Transverse colon (tissue), 4 donors: ENCODE measurements around the gene RUBCN. TPM values are rescaled to one million over a fixed set of nuclear protein-coding genes. Genes with fewer than 3 reads are reported as not detected.
"Not testable (repeated sequence)": the region's sequence is repeated elsewhere in the genome, so short reads cannot be mapped to it uniquely, and the experiment has no call there.

Source experiments
- DNase-seq: peaks from one replicate; pipeline ENCODE4 v3.0.0-alpha.2; 2019
- H3K27ac ChIP-seq, 4 donors: fragments of 200-600 bp; sonication (generic); 2 replicates each; pipeline ENCODE4 v1.5.1; 2016 to 2018; ENCODE audit warnings: inconsistent platforms in 4 of 4
- H3K27me3 ChIP-seq: fragments of 200-600 bp; sonication (generic); 2 replicates; pipeline ENCODE4 v1.5.1; 2017; ENCODE audit warnings: inconsistent platforms
- H3K36me3 ChIP-seq, 4 donors: fragments of 200-600 bp; sonication (generic); 2 replicates each; pipeline ENCODE4 v1.5.1; 2017 to 2019; ENCODE audit warnings: inconsistent platforms in 4 of 4
- H3K4me1 ChIP-seq, 4 donors: fragments of 200-600 bp; sonication (generic); 2 replicates each; pipeline ENCODE4 v1.5.1; 2017 to 2020; ENCODE audit warnings: inconsistent platforms in 4 of 4
- H3K4me3 ChIP-seq, 4 donors: fragments of 200-600 bp; sonication (generic); 1 replicate in 1 of 4; 2 replicates in 3 of 4; pipeline versions ENCODE4 v1.5.1 to v1.6.1; 2017 to 2019; ENCODE audit warnings: inconsistent platforms in 4 of 4
- H3K9me3 ChIP-seq, 2 donors: fragments of 200-600 bp; sonication (generic); 2 replicates each; pipeline ENCODE4 v1.5.1; 2017 to 2019; ENCODE audit warnings: inconsistent platforms in 2 of 2
- CTCF ChIP-seq, 5 experiments: fragments of 200-600 bp in 3 of 5; fragments of 450-650 bp in 2 of 5; sonication (generic) in 3 of 5; IDR thresholded peaks; 1 replicate in 2 of 5; 2 replicates in 3 of 5; pipeline ENCODE4 v1.5.1; 2016 to 2017; ENCODE audit warnings: antibody characterized with exemption in 5 of 5, inconsistent platforms in 3 of 5, mild to moderate bottlenecking in 2 of 5, moderate library complexity in 1 of 5
- EP300 ChIP-seq: sonication (generic); formaldehyde crosslinking; IDR thresholded peaks from one replicate; pipeline ENCODE4 v1.6.1; 2017; ENCODE audit warnings: antibody characterized with exemption, low read depth
- POLR2A ChIP-seq: fragments of 450-650 bp; IDR thresholded peaks from one replicate; pipeline ENCODE4 v1.6.1; 2016; ENCODE audit warnings: antibody characterized with exemption, mild to moderate bottlenecking, moderate library complexity
- POLR2AphosphoS5 ChIP-seq, 3 donors: sonication (generic); formaldehyde crosslinking; IDR thresholded peaks; one replicate each; pipeline ENCODE4 v1.6.1; 2016; ENCODE audit warnings: antibody characterized with exemption in 3 of 3
- WGBS, 2 donors: methylation state at CpG; one replicate each; pipeline ENCODE4 v1.1.5; 2018; ENCODE audit warnings: low coverage in 1 of 2; 5-methylcytosine and 5-hydroxymethylcytosine counted together
- in situ Hi-C, 4 donors: fragments of 200-750 bp; cut with MboI; loops; one replicate each; pipeline versions ENCODE4 v1.15.0 to v1.15.1; 2017; ENCODE audit warnings: low sequenced_read_pairs in 3 of 4, low pct_ligation_motif_present in 1 of 4, low pct_unique_long_range_greater_than_20kb in 1 of 4
- intact Hi-C: fragments of 100-400 bp; cut with DNase I; formaldehyde crosslinking; loops from one replicate; pipeline ENCODE4 v1.15.1; 2023; ENCODE audit warnings: low total_unique reads
- total RNA-seq, 4 donors: library from RNA; depleted of rRNA; stranded (reverse); fragments of >200 nt; gene quantifications; one replicate each; pipeline ENCODE4 v1.1.0, GENCODE V29; 2016

Gene RUBCN
- total RNA-seq, 4 donors from 2014 or later = 32.2 to 64.7 (median 54.8) TPM

DNA sequence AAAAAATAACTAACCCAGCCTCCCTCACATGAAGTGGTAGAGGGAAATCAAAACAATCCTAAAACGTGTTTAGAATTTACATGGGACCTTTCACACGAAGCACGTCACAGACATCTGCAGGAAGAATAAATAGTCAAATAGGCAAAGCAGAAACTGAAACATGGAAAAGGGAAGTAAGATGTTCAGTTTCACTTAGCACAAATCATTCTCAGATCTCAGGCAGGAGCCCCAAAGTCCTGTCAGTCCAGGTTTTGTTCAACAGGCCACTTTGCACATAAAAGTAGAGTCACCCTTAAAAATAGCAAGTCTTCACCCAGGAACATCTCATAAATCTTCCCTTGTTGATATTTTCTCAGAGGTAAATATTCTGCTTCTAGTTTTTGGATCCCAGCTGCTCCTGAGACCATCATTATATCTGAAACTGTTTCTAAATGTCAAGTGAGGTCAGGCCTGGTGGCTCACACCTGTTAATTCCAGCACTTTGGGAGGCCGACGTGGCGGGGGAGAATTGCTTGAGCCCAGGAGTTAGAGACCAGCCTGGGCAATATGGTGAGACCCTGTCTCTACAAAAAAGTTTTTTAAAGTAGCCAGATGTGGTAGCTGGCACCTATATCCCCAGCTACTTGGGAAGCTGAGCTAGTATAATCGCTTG is 1.9 kb downstream of the RUBCN start:
- no peaks in the 10 kb centered on the region for H3K36me3 ChIP-seq
- H3K4me3 ChIP-seq = no peak overlapping the region
- H3K4me1 ChIP-seq = peaks cover 6 to 23% (median 14%) of the 10 kb centered on the region in 4 donors
- H3K27me3 ChIP-seq = no peaks in the 10 kb centered on the region
- 62 to 82% methylated on average over 7 of the region's 7 CpGs for WGBS, 2 donors
- intact Hi-C loops = no loop called here
- peak overlapping the region; percentile 88 to 98 (median 94) for H3K27ac ChIP-seq
- in situ Hi-C loops = no loop called here
- no peaks in the 10 kb centered on the region for H3K9me3 ChIP-seq
- TF ChIP-seq POLR2AphosphoS5 (IDR thresholded peaks at IDR 0.05) (peak in 1 of 3 donors; percentile 64), EP300 (no peak)
- peak; percentile 24 for DNase-seq

GRCh38 chr3:197733042-197733441 is 3.7 kb downstream of the RUBCN start:
- Histone ChIP-seq H3K27me3 (no peaks in the 10 kb centered on the region), H3K4me3 (no peak overlapping the region), H3K4me1 (peaks cover 6 to 23% (median 13%) of the 10 kb centered on the region in 4 donors), H3K27ac (no peak overlapping the region), H3K9me3 (no peaks in the 10 kb centered on the region), H3K36me3 (no peaks in the 10 kb centered on the region)
- no peak for TF ChIP-seq POLR2A
- TF ChIP-seq EP300 = no peak
- TF ChIP-seq POLR2AphosphoS5 (IDR thresholded peaks at IDR 0.05) = no peak
- in situ Hi-C loops (no loop called here), intact Hi-C loops (no loop called here)
- no peak for DNase-seq
- 95% methylated on average over 4 of the region's 4 CpGs for WGBS, 2 donors

DNA sequence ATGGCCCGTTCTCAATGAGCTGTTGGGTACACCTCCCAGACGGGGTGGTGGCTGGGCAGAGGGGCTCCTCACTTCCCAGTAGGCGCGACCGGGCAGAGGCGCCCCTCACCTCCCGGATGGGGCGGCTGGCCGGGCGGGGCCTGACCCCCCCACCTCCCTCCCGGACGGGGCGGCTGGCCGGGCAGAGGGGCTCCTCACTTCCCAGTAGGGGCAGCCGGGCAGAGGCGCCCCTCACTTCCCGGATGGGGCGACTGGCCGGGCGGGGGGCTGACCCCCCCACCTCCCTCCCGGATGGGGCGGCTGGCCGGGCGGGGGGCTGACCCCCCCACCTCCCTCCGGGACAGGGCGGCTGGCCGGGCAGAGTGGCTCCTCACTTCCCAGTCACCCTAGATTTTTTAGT is 5.2 kb downstream of the RUBCN start:
- H3K36me3 ChIP-seq, H3K27ac ChIP-seq, DNase-seq, H3K4me3 ChIP-seq, intact Hi-C loops, in situ Hi-C loops, H3K27me3 ChIP-seq, H3K9me3 ChIP-seq: not testable (repeated sequence)
- H3K4me1 ChIP-seq = peaks cover 4 to 15% (median 7%) of the 10 kb centered on the region in 4 donors
- 92% methylated on average over 25 of the region's 27 CpGs; no CpG with 5 or more reads in 1 of the 2 donors for WGBS, 2 donors

GRCh38 chr3:197730770-197731169 is 5.9 kb downstream of the RUBCN start:
- H3K27ac ChIP-seq, H3K36me3 ChIP-seq, in situ Hi-C loops, H3K4me3 ChIP-seq, intact Hi-C loops, H3K27me3 ChIP-seq, H3K9me3 ChIP-seq, DNase-seq: not testable (repeated sequence)
- WGBS, 2 donors = 85 to 100% methylated on average over 1 to 5 of the region's 5 CpGs
- peaks cover 4 to 12% (median 5%) of the 10 kb centered on the region in 4 donors for H3K4me1 ChIP-seq

- no peaks in the 10 kb centered on the region for H3K36me3 ChIP-seq
- whole genome bisulfite sequencing, 2 donors = 68% methylated on average over 2 of the region's 2 CpGs; no CpG with 5 or more reads in 1 of the 2 donors
- no peak overlapping the region for H3K27ac ChIP-seq
- intact Hi-C loops (no loop called here), in situ Hi-C loops (no loop called here)
- peaks cover 0 to 7% (median under 1%) of the 10 kb centered on the region in 4 donors for H3K4me1 ChIP-seq
- no peaks in the 10 kb centered on the region for H3K9me3 ChIP-seq
- DNase-seq = no peak
- TF ChIP-seq EP300 (no peak), CTCF (IDR thresholded peaks at IDR 0.05) (no peak), POLR2A (no peak), POLR2AphosphoS5 (IDR thresholded peaks at IDR 0.05) (no peak)
- H3K27me3 ChIP-seq = no peaks in the 10 kb centered on the region
- H3K4me3 ChIP-seq = no peak overlapping the region
These were observed 6.5 kb downstream of the RUBCN start for GRCh38 chr3:197730200-197730599.

GRCh38 chr3:197728487-197728886 is 8.2 kb downstream of the RUBCN start:
- TF ChIP-seq CTCF (IDR thresholded peaks at IDR 0.05) = no peak
- TF ChIP-seq POLR2A = no peak
- no peak for TF ChIP-seq EP300
- TF ChIP-seq POLR2AphosphoS5 (IDR thresholded peaks at IDR 0.05) = no peak
- intact Hi-C loops (no loop called here), in situ Hi-C loops (no loop called here)
- WGBS, 2 donors = 76 to 78% methylated on average over 5 to 8 of the region's 8 CpGs
- Histone ChIP-seq H3K4me3 (no peak overlapping the region), H3K9me3 (no peaks in the 10 kb centered on the region), H3K27me3 (no peaks in the 10 kb centered on the region), H3K4me1 (no peaks in the 10 kb centered on the region), H3K27ac (no peak overlapping the region), H3K36me3 (no peaks in the 10 kb centered on the region)
- DNase-seq = no peak

- H3K4me1 ChIP-seq, intact Hi-C loops, DNase-seq, H3K9me3 ChIP-seq, in situ Hi-C loops, H3K27ac ChIP-seq, H3K4me3 ChIP-seq, H3K27me3 ChIP-seq, H3K36me3 ChIP-seq: not testable (repeated sequence)
- 82% methylated on average over 3 of the region's 3 CpGs; no CpG with 5 or more reads in 1 of the 2 donors for WGBS, 2 donors
These were observed 8.8 kb downstream of the RUBCN start for GRCh38 chr3:197727878-197728277.
